ENCODE data around the gene ARL3. TPM values are rescaled to one million over a fixed set of nuclear protein-coding genes. Genes with fewer than 3 reads are reported as not detected.

The ARL3 gene
- total RNA-seq, 4 donors from 2014 or later: 7.9 to 9.8 (median 8.4) TPM

GRCh38 chr10:102729029-102730026 lies 15.1 kb upstream of the ARL3 start:
- no peaks in the 10 kb centered on the region for H3K9me3 ChIP-seq
- no peak overlapping the region for H3K4me3 ChIP-seq
- H3K27ac ChIP-seq (replicated peaks in 1 of 4): no peak overlapping the region
- TF ChIP-seq POLR2AphosphoS5 (IDR thresholded peaks at IDR 0.05): peak; percentile 32 to 63
- TF ChIP-seq POLR2A (IDR thresholded peaks at IDR 0.05; ENCODE audit: low read depth): no peak
- TF ChIP-seq EP300 (IDR thresholded peaks at IDR 0.05): no peak
- TF ChIP-seq CTCF (IDR thresholded peaks at IDR 0.05): peak in 2 of 3 experiments; percentile 92 to 96
- H3K4me1 ChIP-seq: peaks cover 9 to 13% (median 12%) of the 10 kb centered on the region in 4 donors
- 52% methylated on average over 30 of the region's 30 CpGs for WGBS
- peaks cover 0 to 63% (median 16%) of the 10 kb centered on the region in 4 donors for H3K36me3 ChIP-seq
- intact Hi-C loops (cut with DNase I): loop anchor here (1.0 to 5.0 kb wide), 2 partner anchors 108 to 171 kb away; partner anchors contain the start of gene CYP17A1
- no peaks in the 10 kb centered on the region for H3K27me3 ChIP-seq
- DNase-seq (ENCODE audit: extremely low spot score): no peak

- Histone ChIP-seq H3K4me1 (peaks cover 9 to 13% (median 12%) of the 10 kb centered on the region in 4 donors), H3K4me3 (no peak overlapping the region), H3K36me3 (peaks cover 0 to 42% (median 11%) of the 10 kb centered on the region in 4 donors), H3K27me3 (no peaks in the 10 kb centered on the region), H3K9me3 (no peaks in the 10 kb centered on the region), H3K27ac (replicated peaks in 1 of 4) (peak overlapping the region in 1 of 4 donors; percentile 9)
- no peak for DNase-seq (ENCODE audit: extremely low spot score)
- intact Hi-C loops (cut with DNase I): loop anchor here (5.0 kb wide), 1 partner anchor 110 kb away; the partner anchor contains the start of gene CYP17A1
- WGBS: 76% methylated on average over 13 of the region's 13 CpGs
- TF ChIP-seq POLR2A (IDR thresholded peaks at IDR 0.05; ENCODE audit: low read depth): no peak
- TF ChIP-seq POLR2AphosphoS5 (IDR thresholded peaks at IDR 0.05): no peak
Observed at GRCh38 chr10:102727037-102727818, 13.0 kb upstream of the ARL3 start.

GRCh38 chr10:102726274-102726673 lies 12.1 kb upstream of the ARL3 start:
- intact Hi-C loops (cut with DNase I): loop anchor here (5.0 kb wide), 1 partner anchor 111 kb away; the partner anchor contains the start of gene CYP17A1
- peaks cover 0 to 33% (median 11%) of the 10 kb centered on the region in 4 donors for H3K36me3 ChIP-seq
- no peak for DNase-seq (ENCODE audit: extremely low spot score)
- no peak overlapping the region for H3K27ac ChIP-seq (replicated peaks in 1 of 4)
- H3K9me3 ChIP-seq: no peaks in the 10 kb centered on the region
- no peaks in the 10 kb centered on the region for H3K27me3 ChIP-seq
- TF ChIP-seq POLR2AphosphoS5 (IDR thresholded peaks at IDR 0.05): peak in 1 of 2 donors; percentile 38
- no peak for TF ChIP-seq CTCF (IDR thresholded peaks at IDR 0.05)
- no peak overlapping the region for H3K4me3 ChIP-seq
- WGBS: 90% methylated on average over 2 of the region's 3 CpGs
- peaks cover 9 to 13% (median 12%) of the 10 kb centered on the region in 4 donors for H3K4me1 ChIP-seq

- 96% methylated on average over 4 of the region's 4 CpGs for WGBS
- TF ChIP-seq POLR2AphosphoS5 (IDR thresholded peaks at IDR 0.05) (no peak), POLR2A (IDR thresholded peaks at IDR 0.05; ENCODE audit: low read depth) (no peak), CTCF (IDR thresholded peaks at IDR 0.05) (no peak), EP300 (IDR thresholded peaks at IDR 0.05) (no peak)
- Histone ChIP-seq H3K27me3 (no peaks in the 10 kb centered on the region), H3K4me3 (no peak overlapping the region), H3K4me1 (peaks cover 2 to 8% (median 3%) of the 10 kb centered on the region in 4 donors), H3K36me3 (peaks cover 0 to 23% (median 7%) of the 10 kb centered on the region in 4 donors), H3K27ac (replicated peaks in 1 of 4) (no peak overlapping the region), H3K9me3 (no peaks in the 10 kb centered on the region)
- intact Hi-C loops (cut with DNase I): loop anchor here (1.0 kb wide), 1 partner anchor 14 kb away; no protein-coding TSS in a partner anchor
- DNase-seq (ENCODE audit: extremely low spot score): no peak
Observed at GRCh38 chr10:102723989-102724388, 9.8 kb upstream of the ARL3 start.

Data from esophagus muscularis mucosa (tissue), 4 donors.